Endothelial cell of umbilical vein (primary cell): ENCODE measurements around the gene DEFB113.

ENCODE experiments used
- CTCF ChIP-seq, 2 donors: IDR thresholded peaks; 1 replicate in 1 of 2; 2 replicates in 1 of 2; pipeline ENCODE4 v1.5.1; 2011; ENCODE audit warnings: low read length in 2 of 2, mild to moderate bottlenecking in 2 of 2, moderate library complexity in 2 of 2, control low read depth in 1 of 2, inconsistent platforms in 1 of 2, low read depth in 1 of 2; ENCODE audit not compliant: insufficient read depth in 1 of 2; ENCODE audit errors: extremely low read depth in 1 of 2
- EZH2 ChIP-seq: IDR thresholded peaks from 2 replicates; pipeline ENCODE4 v1.6.1; 2012; ENCODE audit warnings: borderline replicate concordance, low read depth, mild to moderate bottlenecking, moderate library complexity, low read length, inconsistent platforms; ENCODE audit not compliant: severe bottlenecking
- FOS ChIP-seq: IDR thresholded peaks from 2 replicates; pipeline ENCODE4 v1.6.1; 2011; ENCODE audit warnings: mild to moderate bottlenecking, low read length, moderate library complexity, borderline replicate concordance; ENCODE audit not compliant: insufficient read depth
- JUN ChIP-seq: IDR thresholded peaks from 2 replicates; pipeline ENCODE4 v1.6.1; 2011; ENCODE audit warnings: borderline replicate concordance, low read depth; ENCODE audit not compliant: insufficient read length, insufficient read depth
- POLR2A ChIP-seq: IDR thresholded peaks from 2 replicates; pipeline ENCODE4 v1.6.1; 2012; ENCODE audit warnings: low read depth, mild to moderate bottlenecking, control low read depth, low read length
- POLR2AphosphoS5 ChIP-seq: IDR thresholded peaks from 2 replicates; pipeline ENCODE4 v1.6.1; 2012; ENCODE audit warnings: low read depth, mild to moderate bottlenecking, control low read depth, low read length, moderate library complexity; ENCODE audit not compliant: insufficient read depth
- TF ChIP-seq, protein P1 (sequence below): IDR thresholded peaks from 2 replicates; pipeline ENCODE4 v1.6.1; 2011; ENCODE audit not compliant: insufficient read depth, insufficient read length

DNA sequence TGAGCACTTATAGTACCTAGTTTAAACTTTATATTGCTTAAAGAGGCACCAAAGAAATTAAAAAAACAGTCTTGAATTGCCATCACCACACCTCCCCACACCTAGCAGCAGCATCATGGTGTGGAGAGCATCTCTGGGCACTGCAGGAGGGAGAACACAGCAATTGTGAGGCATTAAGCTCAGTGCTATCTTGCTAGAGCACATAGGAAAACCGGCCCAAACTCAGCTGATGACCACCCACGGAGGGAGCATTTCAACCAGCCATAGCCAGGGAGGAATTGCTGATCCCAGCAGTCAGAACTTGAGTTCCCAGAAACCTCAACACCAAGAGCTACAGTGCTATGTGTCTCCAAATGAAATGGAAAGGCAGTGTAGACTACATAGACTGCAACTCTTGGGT lies 19.5 kb upstream of the DEFB113 start:
- TF ChIP-seq CTCF (IDR thresholded peaks at IDR 0.05; ENCODE audit: extremely low read depth in 1 of 2, insufficient read depth in 1 of 2, low read depth in 1 of 2, low read length in 2 of 2) = no peak
- no peak for TF ChIP-seq POLR2A
- TF ChIP-seq, protein P1, sequence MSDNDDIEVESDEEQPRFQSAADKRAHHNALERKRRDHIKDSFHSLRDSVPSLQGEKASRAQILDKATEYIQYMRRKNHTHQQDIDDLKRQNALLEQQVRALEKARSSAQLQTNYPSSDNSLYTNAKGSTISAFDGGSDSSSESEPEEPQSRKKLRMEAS = no peak
- TF ChIP-seq FOS = no peak
- TF ChIP-seq EZH2 = no peak
- no peak for TF ChIP-seq POLR2AphosphoS5
- no peak for TF ChIP-seq JUN
